ENCODE data around the gene CLPTM1.
A peak's percentile ranks its signal among the peaks of the same experiment; 100 is the strongest.
"Not testable (repeated sequence)": the region's sequence is repeated elsewhere in the genome, so short reads cannot be mapped to it uniquely, and the experiment has no call there.

CLPTM1 gene, protein sequence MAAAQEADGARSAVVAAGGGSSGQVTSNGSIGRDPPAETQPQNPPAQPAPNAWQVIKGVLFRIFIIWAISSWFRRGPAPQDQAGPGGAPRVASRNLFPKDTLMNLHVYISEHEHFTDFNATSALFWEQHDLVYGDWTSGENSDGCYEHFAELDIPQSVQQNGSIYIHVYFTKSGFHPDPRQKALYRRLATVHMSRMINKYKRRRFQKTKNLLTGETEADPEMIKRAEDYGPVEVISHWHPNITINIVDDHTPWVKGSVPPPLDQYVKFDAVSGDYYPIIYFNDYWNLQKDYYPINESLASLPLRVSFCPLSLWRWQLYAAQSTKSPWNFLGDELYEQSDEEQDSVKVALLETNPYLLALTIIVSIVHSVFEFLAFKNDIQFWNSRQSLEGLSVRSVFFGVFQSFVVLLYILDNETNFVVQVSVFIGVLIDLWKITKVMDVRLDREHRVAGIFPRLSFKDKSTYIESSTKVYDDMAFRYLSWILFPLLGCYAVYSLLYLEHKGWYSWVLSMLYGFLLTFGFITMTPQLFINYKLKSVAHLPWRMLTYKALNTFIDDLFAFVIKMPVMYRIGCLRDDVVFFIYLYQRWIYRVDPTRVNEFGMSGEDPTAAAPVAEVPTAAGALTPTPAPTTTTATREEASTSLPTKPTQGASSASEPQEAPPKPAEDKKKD

DNA sequence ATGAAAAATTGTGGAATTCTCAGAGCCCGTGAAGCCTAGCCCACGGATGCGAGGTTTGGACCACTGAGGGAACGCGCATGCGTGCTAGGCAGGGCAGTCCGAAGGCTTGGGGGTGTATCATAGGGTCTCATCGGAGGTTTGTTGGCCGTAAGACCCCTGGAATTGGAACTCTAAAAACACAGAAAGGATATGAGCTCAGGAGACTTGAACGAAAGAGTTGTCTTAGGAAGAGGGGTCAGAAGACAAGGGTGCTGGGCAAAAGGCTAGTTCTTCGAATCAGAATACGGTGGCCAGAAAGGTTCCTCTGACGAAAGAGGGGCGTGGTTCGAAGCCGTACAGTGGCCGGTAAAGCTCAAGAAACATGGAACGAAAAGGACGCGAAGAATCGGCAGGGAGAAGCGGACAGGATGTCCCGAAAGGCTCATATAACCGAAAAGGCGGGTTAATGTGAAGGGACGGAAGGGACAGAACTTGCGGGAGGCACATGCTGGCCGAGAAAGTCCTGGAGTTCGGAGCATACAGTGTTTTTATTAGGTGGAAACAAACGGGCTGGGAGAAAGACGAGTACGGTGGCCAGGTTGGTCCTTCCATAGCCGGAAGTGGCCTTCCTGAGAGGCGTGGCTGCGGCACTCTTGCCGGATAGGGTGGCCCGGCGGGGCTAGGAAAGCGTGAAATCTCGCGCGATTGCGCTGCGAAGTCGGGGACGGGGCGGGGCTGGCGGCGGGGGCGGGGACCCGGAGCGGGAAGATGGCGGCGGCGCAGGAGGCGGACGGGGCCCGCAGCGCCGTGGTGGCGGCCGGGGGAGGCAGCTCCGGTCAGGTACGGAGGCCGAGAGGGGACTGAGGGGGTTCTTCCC is at the start of gene CLPTM1:
CLPTM1 (plus strand) TSS at position 732 of the 856 bp plus-strand sequence; CDS start at position 748, 16 bp downstream.
- TF ChIP-seq, protein P1, sequence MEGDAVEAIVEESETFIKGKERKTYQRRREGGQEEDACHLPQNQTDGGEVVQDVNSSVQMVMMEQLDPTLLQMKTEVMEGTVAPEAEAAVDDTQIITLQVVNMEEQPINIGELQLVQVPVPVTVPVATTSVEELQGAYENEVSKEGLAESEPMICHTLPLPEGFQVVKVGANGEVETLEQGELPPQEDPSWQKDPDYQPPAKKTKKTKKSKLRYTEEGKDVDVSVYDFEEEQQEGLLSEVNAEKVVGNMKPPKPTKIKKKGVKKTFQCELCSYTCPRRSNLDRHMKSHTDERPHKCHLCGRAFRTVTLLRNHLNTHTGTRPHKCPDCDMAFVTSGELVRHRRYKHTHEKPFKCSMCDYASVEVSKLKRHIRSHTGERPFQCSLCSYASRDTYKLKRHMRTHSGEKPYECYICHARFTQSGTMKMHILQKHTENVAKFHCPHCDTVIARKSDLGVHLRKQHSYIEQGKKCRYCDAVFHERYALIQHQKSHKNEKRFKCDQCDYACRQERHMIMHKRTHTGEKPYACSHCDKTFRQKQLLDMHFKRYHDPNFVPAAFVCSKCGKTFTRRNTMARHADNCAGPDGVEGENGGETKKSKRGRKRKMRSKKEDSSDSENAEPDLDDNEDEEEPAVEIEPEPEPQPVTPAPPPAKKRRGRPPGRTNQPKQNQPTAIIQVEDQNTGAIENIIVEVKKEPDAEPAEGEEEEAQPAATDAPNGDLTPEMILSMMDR (IDR thresholded peaks at IDR 0.05), result no peak
- Histone ChIP-seq H3K27ac (peak within 1 kb of the TSS; percentile 90 to 92), H3K4me3 (peak within 1 kb of the TSS; percentile 83)
- peak; percentile 96 for DNase-seq (ENCODE audit: low spot score)

DNA sequence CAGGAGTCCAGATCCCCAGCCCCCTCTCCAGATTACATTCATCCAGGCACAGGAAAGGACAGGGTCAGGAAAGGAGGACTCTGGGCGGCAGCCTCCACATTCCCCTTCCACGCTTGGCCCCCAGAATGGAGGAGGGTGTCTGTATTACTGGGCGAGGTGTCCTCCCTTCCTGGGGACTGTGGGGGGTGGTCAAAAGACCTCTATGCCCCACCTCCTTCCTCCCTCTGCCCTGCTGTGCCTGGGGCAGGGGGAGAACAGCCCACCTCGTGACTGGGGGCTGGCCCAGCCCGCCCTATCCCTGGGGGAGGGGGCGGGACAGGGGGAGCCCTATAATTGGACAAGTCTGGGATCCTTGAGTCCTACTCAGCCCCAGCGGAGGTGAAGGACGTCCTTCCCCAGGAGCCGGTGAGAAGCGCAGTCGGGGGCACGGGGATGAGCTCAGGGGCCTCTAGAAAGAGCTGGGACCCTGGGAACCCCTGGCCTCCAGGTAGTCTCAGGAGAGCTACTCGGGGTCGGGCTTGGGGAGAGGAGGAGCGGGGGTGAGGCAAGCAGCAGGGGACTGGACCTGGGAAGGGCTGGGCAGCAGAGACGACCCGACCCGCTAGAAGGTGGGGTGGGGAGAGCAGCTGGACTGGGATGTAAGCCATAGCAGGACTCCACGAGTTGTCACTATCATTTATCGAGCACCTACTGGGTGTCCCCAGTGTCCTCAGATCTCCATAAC is 49.6 kb upstream of the CLPTM1 start, which contains the start of gene APOE:
APOE (plus strand) TSS at position 360 of the 724 bp plus-strand sequence. CDS start 829 bp downstream, outside the sequence.
- no peak for DNase-seq (ENCODE audit: low spot score)
- H3K27ac ChIP-seq, result peak within 1 kb of the TSS in 1 of 2 donors; percentile 3
- H3K4me3 ChIP-seq, result peak within 1 kb of the TSS; percentile 26
- TF ChIP-seq, protein P1 (IDR thresholded peaks at IDR 0.05), result no peak

DNA sequence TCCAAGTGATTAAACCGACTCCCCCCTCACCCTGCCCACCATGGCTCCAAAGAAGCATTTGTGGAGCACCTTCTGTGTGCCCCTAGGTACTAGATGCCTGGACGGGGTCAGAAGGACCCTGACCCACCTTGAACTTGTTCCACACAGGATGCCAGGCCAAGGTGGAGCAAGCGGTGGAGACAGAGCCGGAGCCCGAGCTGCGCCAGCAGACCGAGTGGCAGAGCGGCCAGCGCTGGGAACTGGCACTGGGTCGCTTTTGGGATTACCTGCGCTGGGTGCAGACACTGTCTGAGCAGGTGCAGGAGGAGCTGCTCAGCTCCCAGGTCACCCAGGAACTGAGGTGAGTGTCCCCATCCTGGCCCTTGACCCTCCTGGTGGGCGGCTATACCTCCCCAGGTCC is 47.6 kb upstream of the CLPTM1 start:
- Histone ChIP-seq H3K4me3 (no peak overlapping the region), H3K27ac (no peak overlapping the region)
- TF ChIP-seq, protein P1 (IDR thresholded peaks at IDR 0.05), result no peak
- no peak for DNase-seq (ENCODE audit: low spot score)

DNA sequence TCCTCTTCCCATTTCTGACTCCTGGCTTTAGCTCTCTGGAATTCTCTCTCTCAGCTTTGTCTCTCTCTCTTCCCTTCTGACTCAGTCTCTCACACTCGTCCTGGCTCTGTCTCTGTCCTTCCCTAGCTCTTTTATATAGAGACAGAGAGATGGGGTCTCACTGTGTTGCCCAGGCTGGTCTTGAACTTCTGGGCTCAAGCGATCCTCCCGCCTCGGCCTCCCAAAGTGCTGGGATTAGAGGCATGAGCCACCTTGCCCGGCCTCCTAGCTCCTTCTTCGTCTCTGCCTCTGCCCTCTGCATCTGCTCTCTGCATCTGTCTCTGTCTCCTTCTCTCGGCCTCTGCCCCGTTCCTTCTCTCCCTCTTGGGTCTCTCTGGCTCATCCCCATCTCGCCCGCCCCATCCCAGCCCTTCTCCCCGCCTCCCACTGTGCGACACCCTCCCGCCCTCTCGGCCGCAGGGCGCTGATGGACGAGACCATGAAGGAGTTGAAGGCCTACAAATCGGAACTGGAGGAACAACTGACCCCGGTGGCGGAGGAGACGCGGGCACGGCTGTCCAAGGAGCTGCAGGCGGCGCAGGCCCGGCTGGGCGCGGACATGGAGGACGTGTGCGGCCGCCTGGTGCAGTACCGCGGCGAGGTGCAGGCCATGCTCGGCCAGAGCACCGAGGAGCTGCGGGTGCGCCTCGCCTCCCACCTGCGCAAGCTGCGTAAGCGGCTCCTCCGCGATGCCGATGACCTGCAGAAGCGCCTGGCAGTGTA is 46.9 kb upstream of the CLPTM1 start:
- H3K4me3 ChIP-seq, result no peak overlapping the region
- H3K27ac ChIP-seq, result no peak overlapping the region
- TF ChIP-seq, protein P1 (IDR thresholded peaks at IDR 0.05), result no peak
- DNase-seq (ENCODE audit: low spot score), result no peak

DNA sequence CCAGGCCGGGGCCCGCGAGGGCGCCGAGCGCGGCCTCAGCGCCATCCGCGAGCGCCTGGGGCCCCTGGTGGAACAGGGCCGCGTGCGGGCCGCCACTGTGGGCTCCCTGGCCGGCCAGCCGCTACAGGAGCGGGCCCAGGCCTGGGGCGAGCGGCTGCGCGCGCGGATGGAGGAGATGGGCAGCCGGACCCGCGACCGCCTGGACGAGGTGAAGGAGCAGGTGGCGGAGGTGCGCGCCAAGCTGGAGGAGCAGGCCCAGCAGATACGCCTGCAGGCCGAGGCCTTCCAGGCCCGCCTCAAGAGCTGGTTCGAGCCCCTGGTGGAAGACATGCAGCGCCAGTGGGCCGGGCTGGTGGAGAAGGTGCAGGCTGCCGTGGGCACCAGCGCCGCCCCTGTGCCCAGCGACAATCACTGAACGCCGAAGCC is 46.3 kb upstream of the CLPTM1 start:
- no peak overlapping the region for H3K4me3 ChIP-seq
- TF ChIP-seq, protein P1 (IDR thresholded peaks at IDR 0.05), result no peak
- no peak overlapping the region for H3K27ac ChIP-seq
- no peak for DNase-seq (ENCODE audit: low spot score)

DNA sequence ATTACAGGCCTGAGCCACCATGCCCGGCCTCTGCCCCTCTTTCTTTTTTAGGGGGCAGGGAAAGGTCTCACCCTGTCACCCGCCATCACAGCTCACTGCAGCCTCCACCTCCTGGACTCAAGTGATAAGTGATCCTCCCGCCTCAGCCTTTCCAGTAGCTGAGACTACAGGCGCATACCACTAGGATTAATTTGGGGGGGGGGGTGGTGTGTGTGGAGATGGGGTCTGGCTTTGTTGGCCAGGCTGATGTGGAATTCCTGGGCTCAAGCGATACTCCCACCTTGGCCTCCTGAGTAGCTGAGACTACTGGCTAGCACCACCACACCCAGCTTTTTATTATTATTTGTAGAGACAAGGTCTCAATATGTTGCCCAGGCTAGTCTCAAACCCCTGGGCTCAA is 45.4 kb upstream of the CLPTM1 start:
- DNase-seq (ENCODE audit: low spot score), result no peak
- no peak overlapping the region for H3K27ac ChIP-seq
- TF ChIP-seq, protein P1 (IDR thresholded peaks at IDR 0.05), result no peak
- H3K4me3 ChIP-seq, result no peak overlapping the region

DNA sequence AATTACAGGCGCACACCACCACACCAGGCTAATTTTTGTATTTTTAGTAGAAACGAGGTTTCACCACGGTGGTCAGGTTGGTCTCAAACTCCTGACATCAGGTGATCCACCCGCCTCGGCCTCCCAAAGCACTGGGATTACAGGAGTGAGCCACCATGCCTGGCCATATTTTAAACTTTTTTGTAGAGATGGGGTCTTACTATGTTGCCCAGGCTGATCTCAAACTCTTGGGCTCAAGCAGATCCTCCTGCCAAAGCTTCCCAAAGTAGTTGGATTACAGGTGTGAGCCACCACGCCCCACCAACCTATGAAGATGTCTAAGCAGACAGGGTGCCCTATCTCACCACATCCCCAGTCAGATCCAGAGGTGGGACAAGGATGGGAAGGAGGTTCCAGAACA is 43.3 kb upstream of the CLPTM1 start:
- not testable (repeated sequence) for DNase-seq (ENCODE audit: low spot score); H3K27ac ChIP-seq

More for the DNA sequence above, 43.3 kb upstream of the CLPTM1 start:
- H3K4me3 ChIP-seq, result not testable (repeated sequence)

Data from coronary artery (tissue), 2 donors.